HG02973 (cell line): Measurements from ENCODE around the gene SORCS2.

ENCODE experiments used
- ATAC-seq: cut with Tn5 transposase; IDR thresholded peaks from one replicate; pipeline ENCODE4 v1.9.1; 2021; ENCODE audit warnings: moderate library complexity; ENCODE audit not compliant: unreplicated experiment

The SORCS2 gene

DNA sequence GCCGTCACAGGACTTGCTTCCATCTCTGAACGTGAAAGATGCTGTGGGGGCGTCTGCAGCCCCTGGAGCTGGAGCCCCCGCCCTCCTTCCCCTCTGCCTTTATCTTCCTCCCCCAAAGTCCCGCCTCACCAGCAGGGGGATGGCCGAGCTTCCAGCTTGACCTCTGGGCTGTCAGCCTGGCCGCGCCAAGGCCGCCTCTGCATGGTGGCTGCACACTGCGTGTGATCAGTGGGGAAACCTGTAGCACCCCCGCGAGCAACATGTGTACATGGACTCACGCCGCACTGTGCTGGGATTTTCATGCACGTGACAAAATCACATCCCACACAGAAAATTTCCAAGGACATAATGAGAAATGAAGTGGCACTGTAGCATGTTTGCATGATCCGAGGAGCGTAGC is 268.9 kb downstream of the SORCS2 start:
- ATAC-seq = no peak

DNA sequence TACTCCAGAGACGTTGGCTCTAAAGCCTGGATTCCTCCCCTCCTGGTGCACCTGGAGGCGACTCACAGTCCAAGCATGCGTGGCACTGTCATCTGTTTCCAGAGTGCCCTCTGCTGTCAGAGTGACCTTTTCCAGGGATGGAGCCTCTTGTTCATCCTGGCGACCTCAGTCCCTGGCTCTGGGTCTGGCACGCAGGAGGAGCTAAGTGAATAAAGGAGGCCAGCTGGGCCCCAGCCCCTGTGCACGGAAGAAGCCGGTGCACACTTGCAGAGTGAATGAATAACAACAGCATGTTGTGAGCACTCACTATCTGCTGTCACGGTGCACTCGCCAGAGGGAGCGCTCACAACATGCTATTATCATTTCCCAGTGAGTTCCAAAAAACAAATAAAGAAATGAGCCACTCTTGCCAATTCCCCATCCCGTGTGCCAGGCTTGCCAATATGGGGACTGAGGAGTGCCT is 270.2 kb downstream of the SORCS2 start:
- ATAC-seq = no peak

DNA sequence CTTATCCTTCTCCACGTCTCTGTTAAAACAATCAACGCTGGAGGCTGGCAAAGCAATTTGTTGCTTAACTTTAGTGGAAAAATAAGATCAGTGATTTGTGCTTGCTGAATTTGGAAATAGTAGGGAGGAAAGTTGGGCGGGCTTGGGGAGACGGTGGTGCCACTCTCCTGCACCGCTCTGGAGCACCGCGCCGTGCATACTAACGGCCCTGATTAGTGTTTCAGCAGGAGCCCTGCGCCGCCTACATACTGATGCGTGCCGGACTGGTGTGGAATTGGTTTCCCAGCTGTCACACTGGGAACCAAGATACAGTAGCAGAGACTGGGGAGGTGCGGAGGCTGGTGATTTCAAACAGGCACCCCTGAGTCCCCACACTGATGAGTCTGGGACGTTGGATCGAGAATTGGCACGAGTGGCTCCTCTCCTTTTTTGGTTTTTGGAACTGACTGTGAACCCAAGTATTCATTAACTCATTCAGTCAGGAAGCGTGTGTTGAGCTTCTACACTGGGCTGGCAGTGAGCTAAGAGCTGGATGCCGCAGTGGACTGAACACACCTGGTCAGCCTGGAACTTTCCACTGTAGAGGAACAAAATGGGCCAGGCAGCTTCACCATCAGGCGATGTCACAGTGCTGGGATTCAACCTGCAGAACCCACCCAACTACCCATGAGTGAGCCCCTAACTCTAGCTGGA is 271.4 kb downstream of the SORCS2 start:
- no peak for ATAC-seq

DNA sequence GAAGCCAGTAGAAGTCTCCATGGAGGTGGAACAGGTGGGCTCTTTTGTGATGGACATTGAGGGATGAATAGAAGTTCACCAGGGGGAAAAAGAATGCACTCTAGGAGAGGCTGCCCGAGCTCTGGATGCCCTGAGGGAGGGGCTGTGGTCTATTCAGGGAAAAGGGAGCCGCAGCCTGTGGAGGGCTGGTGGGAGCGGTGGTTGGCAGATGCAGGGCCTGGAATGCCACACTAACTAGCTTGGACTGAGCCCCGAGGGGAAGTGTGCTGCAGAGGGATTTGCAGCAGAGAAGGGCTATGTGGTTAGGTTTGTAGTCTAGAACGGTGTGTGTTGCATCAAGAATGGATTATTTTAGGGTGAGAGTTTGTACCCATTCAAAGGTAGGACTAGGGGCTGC is 271.9 kb downstream of the SORCS2 start:
- no peak for ATAC-seq

DNA sequence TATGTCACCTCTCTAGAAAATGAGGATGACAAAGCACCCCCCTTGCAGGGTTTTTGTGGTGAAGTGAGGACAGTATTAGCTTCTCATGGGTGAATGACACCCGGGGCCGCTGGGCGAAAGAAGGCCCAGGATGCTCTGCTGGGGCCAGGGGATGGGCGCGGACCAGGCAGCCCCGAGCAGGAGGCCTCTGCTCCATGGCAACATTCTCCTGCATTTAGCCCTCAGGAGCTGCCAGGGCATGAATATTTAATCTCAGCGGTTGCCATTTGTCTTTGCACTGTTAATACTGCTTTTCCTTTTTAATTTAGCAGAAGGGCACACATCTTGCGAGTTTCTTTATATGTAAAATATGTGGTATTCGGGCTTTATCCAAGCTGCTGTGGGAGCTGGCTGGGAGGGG is 272.7 kb downstream of the SORCS2 start:
- ATAC-seq = no peak

DNA sequence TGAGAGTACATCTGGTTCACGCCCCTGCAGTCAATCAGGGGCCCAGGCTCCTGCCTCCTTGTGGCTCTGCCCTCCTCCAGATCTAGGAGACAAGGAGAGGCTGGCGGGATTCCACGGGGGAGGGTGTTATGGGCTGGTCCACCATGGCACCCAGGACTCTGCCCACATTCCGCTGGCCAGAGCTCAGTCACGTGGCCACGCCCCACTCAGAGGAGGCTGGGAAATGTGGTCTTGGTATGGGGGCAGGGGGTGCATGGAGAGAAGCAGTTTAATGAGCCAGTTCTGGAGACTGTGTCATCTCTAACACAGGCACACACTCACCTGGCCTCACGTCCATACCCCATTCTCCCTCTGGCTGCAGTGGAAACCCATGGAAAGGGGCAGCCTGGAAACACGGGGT is 273.9 kb downstream of the SORCS2 start:
- ATAC-seq = no peak

DNA sequence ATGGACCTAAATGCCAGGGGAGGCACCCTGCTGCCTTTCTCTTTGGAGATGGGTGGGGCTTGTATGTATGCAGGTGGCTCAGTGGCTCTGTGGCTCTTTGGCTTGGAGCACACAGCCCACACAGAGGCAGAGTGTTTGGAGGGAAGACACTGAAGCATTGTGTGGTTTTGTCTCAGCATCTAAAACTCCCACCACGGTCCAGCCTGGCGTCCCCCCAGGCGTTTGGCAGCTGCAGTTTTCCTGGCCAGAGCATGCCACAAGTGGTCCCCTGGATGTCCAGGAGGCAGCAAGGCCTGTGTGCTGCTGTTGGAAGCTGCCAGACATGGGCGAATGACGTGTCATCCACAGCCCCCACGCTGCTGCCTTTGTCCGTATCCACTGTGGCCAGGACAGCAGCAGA is 274.6 kb downstream of the SORCS2 start:
- ATAC-seq = no peak

DNA sequence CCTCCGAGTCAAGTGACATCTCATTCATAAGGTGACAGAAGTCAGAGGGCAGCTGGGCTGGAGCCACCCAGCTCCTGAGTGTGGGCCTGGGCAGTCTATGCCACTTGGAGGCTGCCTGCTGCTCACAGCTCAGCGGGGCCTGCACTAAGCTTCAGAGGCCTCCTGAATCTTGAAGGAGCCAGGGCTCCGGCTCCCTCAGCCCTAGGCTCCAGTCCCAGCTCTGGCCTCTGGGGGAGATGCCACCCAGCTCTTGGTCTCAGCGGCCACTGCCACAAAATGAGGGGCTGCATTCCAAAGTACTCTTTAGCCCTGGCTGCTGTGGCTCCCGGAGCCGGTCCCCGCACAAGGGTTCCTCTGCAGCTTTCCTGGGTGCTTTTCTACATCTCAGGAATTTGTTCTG is 275.1 kb downstream of the SORCS2 start:
- no peak for ATAC-seq

DNA sequence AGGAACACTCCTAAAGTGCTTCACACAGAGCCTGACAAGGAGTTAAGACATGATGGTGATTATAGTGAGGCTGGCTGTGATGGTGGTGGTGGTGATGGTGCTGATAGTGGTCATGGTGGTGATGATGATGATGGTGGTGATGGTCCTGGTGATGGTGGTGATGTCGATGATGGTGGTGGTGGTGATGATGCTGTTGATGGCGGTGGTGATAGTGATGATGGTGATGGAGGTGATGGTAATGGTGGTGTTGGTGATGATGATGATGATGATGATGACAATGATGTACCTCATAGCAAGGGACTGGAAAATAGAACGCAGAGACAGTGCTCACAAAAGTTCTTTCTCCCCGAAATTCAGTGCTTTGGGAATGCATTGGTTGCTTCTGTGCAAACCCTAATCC is 276.7 kb downstream of the SORCS2 start:
- ATAC-seq = no peak

DNA sequence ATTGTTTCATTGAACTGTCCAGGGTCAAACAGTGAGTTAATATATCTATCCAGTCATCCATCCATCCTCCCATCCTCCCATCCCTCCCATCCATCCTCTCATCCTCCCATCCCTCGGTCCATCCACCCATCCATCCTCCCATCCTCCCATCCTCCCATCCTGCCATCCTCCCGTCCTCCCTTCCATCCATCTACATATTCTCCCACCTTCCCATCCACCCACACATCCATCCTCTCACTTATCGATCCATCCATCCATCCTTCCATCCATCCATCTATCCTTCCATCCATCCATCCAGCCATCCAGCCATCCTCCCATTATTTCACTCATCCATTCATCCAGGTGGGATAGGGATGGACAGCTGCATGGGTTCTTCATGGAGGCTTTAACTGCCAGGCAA is 277.8 kb downstream of the SORCS2 start:
- no peak for ATAC-seq

DNA sequence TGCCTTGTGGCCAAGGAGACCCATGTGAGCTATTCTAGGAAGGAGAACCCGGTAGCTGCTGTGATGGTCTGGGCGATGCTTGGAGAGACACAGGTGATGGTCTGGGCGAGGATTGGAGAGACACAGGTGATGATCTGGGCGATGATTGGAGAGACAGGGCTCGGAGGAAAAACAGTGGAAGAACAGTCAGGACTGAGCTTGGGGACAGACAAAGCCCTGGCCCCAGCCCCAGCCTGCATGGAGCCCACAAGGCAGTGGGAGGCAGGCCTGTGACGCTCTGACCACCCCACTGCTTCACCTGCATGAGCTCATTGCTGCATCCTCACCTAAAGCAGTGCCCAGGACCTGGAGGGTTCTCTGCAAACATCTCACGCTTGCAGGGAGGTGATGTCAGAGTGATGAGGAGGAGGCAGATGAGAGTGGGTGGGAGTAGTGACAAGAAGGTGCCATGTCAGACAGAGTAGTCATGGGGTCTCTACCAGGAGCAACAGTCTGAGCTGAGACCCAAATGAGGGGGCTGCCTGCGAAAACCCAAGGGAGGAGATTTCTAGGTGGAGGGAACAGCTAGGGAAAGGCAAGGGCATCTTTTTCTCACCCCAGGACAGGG is 278.3 kb downstream of the SORCS2 start:
- ATAC-seq = no peak

DNA sequence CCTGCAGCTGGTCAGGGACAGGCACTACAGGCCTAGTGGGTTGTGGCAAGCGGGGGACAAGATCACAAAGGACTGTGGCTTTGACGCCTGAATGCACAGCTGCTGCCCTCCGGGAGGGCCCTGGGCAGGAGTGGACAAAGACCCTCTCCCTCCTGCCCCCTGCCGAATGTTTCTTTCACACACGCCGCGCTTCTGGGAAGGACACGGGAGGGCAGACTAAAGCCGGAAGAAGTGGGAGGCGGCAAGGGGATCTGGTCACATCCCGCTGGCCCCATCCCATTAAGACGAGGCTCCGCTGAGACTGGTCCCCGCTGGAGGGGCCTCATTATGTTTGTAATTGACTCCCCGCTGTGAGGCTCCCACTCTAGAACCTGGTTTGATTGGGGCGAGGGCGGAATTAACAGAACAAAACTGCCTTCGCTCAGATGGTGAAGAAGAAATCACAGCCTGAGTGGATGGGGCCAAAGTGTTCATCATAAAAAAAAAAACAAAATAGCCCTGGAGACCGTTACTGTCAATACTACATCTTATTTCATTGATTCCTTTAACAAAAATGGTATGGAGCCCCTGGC is 280.2 kb downstream of the SORCS2 start:
- no peak for ATAC-seq

DNA sequence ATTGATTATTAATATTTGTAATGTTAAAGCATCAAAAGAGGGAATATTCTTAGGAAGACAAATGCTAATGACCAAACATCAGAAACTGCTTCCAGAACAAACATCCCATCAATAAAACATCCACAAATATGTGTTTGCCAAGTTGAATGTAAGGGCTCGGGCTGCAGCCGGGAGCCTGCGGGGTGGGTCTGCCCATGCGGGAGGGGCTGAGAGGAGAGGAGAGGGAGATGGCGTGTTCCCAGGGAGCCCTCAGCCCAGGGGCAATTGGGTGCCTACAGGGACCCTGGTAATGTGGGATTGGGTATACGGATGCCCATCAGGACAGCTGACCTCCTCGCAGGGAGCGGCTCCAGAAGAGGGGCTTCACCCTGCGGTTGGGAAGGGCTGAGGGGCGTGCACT is 280.7 kb downstream of the SORCS2 start:
- no peak for ATAC-seq

DNA sequence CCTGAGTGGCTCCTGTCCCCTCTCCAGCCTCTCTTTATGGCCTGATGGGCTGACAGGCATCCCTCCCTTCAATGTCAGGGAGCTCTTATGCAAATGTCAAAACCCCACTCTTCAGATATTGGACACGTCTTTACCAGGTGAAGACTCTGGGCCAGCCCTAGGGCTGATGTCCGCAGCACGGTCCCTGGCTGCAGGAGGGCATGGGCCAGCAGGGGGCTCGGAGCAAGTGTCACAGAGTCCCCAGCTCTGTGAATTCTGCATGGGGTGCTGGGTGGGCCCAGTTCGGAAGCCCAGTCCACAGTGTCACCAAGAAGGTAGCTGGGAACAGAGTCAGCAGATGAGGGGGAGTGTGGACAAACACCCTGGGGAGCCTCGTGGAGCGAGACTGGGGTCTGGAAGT is 282.0 kb downstream of the SORCS2 start:
- ATAC-seq = no peak

DNA sequence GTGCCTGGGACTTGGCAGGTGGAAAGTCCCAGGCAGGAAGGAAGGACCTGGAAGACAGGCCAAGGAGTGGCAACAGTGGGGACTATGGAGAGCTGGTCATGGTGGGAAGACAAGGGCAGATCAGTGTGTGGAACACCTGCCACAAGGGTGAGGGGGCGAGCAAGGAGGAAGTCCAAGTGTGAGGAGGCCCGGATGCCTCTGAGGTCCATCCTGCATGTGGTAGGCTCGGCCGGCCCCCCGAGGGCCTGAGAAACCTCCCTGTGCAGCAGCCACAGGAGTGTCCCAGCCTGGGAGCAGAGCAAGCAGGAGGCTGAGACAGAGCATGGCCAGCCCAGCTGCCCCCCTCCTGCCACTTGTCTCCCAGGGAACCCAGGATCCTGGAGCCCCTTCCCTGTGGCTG is 282.9 kb downstream of the SORCS2 start:
- no peak for ATAC-seq

DNA sequence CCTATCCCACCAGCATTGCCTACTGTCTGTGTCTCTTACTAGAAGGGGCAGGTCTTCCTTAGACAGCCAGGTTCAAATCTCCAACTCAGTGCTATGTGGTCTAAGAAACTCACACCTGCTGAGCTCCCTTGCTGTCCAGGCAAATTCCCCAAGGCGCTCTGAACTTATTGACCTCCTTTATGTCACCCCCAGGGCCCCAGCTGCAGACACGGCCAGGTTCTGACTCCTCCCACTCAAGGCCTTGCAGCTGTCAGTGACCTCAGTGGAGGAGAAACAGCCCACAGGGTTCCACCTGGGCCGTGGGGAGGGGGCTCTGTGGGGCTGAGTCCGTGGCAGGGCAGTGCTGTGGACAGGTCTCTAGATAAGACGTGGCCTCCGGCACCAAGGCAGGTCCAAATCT is 284.5 kb downstream of the SORCS2 start:
- ATAC-seq = no peak

DNA sequence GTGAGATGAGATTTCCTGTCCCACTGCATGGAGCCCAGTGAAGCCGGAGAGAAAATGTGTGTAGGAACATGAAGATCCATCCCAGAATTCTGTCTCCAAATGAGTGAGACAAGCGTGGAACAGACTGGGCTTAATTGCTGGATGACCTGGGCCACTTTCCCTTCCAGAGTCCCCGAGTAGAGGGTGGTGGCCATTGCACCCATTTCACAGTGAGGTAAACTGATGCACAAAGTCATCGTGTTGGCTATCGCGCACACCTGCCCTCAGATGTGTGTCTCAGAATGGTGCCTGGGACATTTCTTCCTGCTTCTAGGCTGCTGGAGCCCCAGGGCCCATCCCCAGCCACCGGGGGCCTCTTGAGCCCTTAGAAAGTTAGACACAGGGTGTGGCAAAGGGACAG is 285.4 kb downstream of the SORCS2 start:
- no peak for ATAC-seq

DNA sequence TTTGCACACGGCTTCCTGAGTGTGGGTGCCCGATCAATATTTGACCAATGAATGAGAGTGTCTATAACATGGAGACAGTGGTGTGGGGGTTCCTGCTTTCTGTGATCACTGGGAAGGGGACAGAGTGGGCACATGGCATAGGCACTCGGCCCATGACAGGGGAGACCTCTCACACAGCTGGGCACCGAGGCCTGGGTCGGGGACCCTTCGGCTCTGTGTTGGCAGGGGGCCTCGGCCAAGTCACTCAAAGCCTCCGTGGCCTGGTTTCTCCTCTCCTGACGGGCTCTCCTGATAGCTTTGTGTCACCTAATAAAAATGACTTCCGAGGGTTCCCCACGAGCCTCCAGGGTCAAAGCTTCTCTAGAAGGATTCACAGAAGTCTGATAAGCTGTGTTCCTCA is 286.3 kb downstream of the SORCS2 start:
- no peak for ATAC-seq

DNA sequence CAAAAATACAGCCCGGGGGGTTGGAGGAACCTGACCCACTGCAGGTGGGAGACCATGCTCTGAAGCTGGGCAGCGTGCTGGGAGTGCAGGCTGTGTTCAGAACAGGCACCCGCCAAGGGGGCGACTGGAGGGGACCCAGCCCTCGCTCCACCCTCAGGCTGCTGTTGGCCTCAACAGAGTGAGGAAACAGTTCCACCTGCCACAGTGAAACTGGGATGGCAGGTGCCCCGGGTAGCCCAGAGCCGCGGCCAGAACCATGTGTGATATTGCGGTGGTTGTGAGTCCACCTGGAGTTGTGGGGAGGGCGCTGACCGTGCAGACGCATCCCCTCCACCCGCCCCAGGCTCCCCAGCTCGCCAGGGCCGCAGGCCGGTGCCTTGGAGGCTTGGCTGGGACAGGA is 288.1 kb downstream of the SORCS2 start:
- no peak for ATAC-seq

DNA sequence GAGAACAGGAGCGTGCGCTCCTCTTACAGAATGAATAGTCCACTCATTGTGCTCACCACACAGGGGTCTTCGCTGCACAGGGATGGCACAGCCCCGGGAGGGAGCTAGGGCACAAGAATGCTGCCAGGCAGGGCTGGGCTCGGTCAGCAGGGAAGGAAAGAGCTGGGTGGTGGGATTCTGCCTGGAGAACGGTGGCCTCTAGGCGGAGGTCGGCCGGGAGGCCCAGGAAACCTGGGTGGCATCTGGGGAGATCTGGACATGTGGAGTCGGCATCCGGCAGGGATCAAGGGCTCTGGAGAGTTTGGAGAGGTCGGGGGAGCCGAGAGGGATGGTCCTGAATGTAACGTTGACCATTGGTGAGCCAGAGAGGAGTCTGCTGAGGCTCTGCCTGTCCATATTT is 288.9 kb downstream of the SORCS2 start:
- ATAC-seq = no peak

DNA sequence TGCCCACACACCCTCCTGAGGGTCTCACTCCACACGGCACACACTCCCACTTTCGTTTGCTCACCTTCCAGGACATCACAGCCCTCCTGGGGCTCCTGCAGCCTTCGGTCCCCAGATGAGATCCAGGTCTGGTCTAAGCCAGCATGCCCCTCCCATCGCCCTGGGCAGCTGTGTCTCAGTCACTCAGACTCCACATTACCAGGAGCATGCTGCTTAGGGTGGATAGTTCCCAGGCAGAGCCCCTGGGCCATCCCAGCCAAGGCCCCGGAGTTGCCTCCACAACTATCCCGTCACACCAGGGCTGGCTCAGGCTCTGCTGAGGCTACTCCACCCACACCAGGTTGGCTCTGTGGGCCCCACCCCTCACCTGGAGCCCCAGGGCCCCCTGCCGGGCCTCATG is 292.8 kb downstream of the SORCS2 start:
- no peak for ATAC-seq

DNA sequence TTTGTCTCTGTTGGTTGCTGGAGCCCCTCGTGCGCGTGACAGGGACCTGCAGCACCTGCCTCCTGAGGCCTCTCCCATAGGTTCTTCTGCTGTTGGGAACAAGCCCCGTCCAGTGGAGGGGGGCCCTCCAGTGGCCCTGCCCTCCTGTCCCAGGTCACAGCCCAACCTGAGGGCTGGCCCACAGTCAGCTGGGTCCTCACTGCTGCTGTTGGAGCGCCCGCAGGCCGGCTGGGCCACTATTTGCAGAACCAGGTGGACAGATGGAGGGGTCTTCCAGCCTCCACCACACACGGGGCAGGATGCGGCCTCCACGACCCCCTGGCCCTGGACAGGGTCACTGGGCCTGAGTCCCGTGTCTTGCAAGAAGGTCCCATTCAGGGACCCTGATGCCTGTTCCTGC is 293.8 kb downstream of the SORCS2 start:
- ATAC-seq = no peak

DNA sequence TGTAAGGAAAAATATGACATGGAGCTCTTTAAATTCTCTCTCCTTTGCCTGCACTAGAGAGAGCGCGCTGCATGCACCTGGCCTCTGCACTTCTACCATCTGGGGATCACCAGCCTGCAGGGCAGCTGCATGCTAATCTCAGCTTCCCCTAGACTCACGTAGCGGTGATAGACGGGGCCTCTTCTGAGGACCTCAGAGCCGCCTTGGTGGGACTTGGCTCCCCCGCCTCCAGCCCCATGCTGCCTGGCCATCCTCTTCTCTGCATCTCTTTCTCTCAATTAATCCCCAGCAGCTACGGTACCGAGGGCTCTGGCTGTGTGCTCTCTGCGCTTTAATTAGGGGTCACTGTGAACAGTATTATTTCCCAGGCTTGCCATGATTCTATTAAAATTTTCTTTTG is 295.2 kb downstream of the SORCS2 start:
- ATAC-seq = no peak
